ENCODE data around the gene TMEM131.
"Not testable (repeated sequence)": the region's sequence is repeated elsewhere in the genome, so short reads cannot be mapped to it uniquely, and the experiment has no call there.

TMEM131 gene

GRCh38 chr2:97848306-97848705 lies 147.4 kb downstream of the TMEM131 start:
- no peak for DNase-seq

- DNase-seq, result not testable (repeated sequence)
Observed at GRCh38 chr2:97846716-97847115, 149.0 kb downstream of the TMEM131 start.

GRCh38 chr2:97845818-97846217 lies 149.9 kb downstream of the TMEM131 start:
- DNase-seq, result no peak

- DNase-seq, result no peak
Observed at GRCh38 chr2:97845133-97845532, 150.6 kb downstream of the TMEM131 start.

GRCh38 chr2:97844311-97844859 lies 151.4 kb downstream of the TMEM131 start:
- no peak for DNase-seq

GRCh38 chr2:97840198-97840597 lies 155.6 kb downstream of the TMEM131 start:
- no peak for DNase-seq

GRCh38 chr2:97834610-97835009 lies 161.1 kb downstream of the TMEM131 start:
- no peak for DNase-seq

- DNase-seq, result no peak
Observed at GRCh38 chr2:97831121-97831520, 164.6 kb downstream of the TMEM131 start.

- DNase-seq, result not testable (repeated sequence)
Observed at GRCh38 chr2:97829255-97829654, 166.5 kb downstream of the TMEM131 start.

- DNase-seq, result not testable (repeated sequence)
Observed at GRCh38 chr2:97827013-97827412, 168.7 kb downstream of the TMEM131 start.

- not testable (repeated sequence) for DNase-seq
Observed at GRCh38 chr2:97826266-97826847, 169.4 kb downstream of the TMEM131 start.

- not testable (repeated sequence) for DNase-seq
Observed at GRCh38 chr2:97824011-97824410, 171.7 kb downstream of the TMEM131 start.

GRCh38 chr2:97821862-97822261 lies 173.9 kb downstream of the TMEM131 start:
- DNase-seq, result not testable (repeated sequence)

- no peak for DNase-seq
Observed at GRCh38 chr2:97819754-97820153, 176.0 kb downstream of the TMEM131 start.

- DNase-seq, result no peak
Observed at GRCh38 chr2:97816411-97816810, 179.3 kb downstream of the TMEM131 start.

GRCh38 chr2:97812931-97813330 lies 182.8 kb downstream of the TMEM131 start:
- DNase-seq, result no peak

- no peak for DNase-seq
Observed at GRCh38 chr2:97808816-97809215, 186.9 kb downstream of the TMEM131 start.

- peak; percentile 88 for DNase-seq
Observed at GRCh38 chr2:97806738-97807618, 188.8 kb downstream of the TMEM131 start.

- no peak for DNase-seq
Observed at GRCh38 chr2:97805776-97806175, 190.0 kb downstream of the TMEM131 start.

GRCh38 chr2:97801028-97801427 lies 194.7 kb downstream of the TMEM131 start:
- no peak for DNase-seq

GRCh38 chr2:97798416-97798815 lies 197.3 kb downstream of the TMEM131 start:
- no peak for DNase-seq

GRCh38 chr2:97797355-97797754 lies 198.4 kb downstream of the TMEM131 start:
- DNase-seq, result no peak

- no peak for DNase-seq
Observed at GRCh38 chr2:97796465-97797126, 199.2 kb downstream of the TMEM131 start.
